GM12878 (cell line): ENCODE data around the gene HBP1. TPM values are rescaled to one million over a fixed set of nuclear protein-coding genes. Genes with fewer than 3 reads are reported as not detected.

ENCODE experiments used
- CBFB ChIP-seq: IDR thresholded peaks from 2 replicates; pipeline ENCODE4 v1.6.1; 2016; ENCODE audit warnings: antibody characterized with exemption, low read depth
- EP300 ChIP-seq, 2 experiments: fragments of 150-350 bp in 1 of 2; IDR thresholded peaks; 2 replicates each; pipeline ENCODE4 v1.6.1; 2011 to 2012; ENCODE audit warnings: low read depth in 2 of 2, low read length in 2 of 2, borderline replicate concordance in 1 of 2, improper control_type of control experiment in 1 of 2, inconsistent platforms in 1 of 2; ENCODE audit not compliant: control insufficient read depth in 1 of 2
- HDAC6 ChIP-seq: fragments of 200-600 bp; sonication (generic); IDR thresholded peaks from one replicate; pipeline ENCODE4 v1.8.0; 2017; ENCODE audit warnings: antibody characterized with exemption; ENCODE audit not compliant: unreplicated experiment
- JUND ChIP-seq: IDR thresholded peaks from 2 replicates; pipeline ENCODE4 v1.6.1; 2012; ENCODE audit warnings: low read depth, mild to moderate bottlenecking, low read length, improper control_type of control experiment, moderate library complexity
- MAX ChIP-seq: IDR thresholded peaks from 2 replicates; pipeline ENCODE4 v1.6.1; 2012; ENCODE audit warnings: low read depth, low read length, improper control_type of control experiment
- MLLT1 ChIP-seq: fragments of 450-650 bp; IDR thresholded peaks from 2 replicates; pipeline ENCODE4 v1.6.1; 2016; ENCODE audit warnings: mild to moderate bottlenecking
- MTA2 ChIP-seq: fragments of 450-650 bp; IDR thresholded peaks from 2 replicates; pipeline ENCODE4 v1.6.1; 2016; ENCODE audit warnings: low read depth, mild to moderate bottlenecking, moderate library complexity
- MTA3 ChIP-seq: IDR thresholded peaks from 2 replicates; pipeline ENCODE4 v1.6.1; 2012; ENCODE audit warnings: low read length, inconsistent platforms, borderline replicate concordance
- NFYA ChIP-seq: IDR thresholded peaks from 2 replicates; pipeline ENCODE4 v1.6.1; 2011; ENCODE audit warnings: low read depth, mild to moderate bottlenecking, low read length, improper control_type of control experiment, borderline replicate concordance
- NFYB ChIP-seq: IDR thresholded peaks from 2 replicates; pipeline ENCODE4 v1.6.1; 2011; ENCODE audit warnings: low read depth, mild to moderate bottlenecking, low read length, improper control_type of control experiment, moderate library complexity; ENCODE audit not compliant: insufficient read depth
- NRF1 ChIP-seq: conservative IDR thresholded peaks from 2 replicates; pipeline ENCODE4 v1.6.1; 2011; ENCODE audit warnings: mild to moderate bottlenecking, low read depth, low read length, improper control_type of control experiment
- RUNX3 ChIP-seq: IDR thresholded peaks from 2 replicates; pipeline ENCODE4 v1.6.1; 2012; ENCODE audit warnings: low read length, inconsistent platforms
- SIN3A ChIP-seq: IDR thresholded peaks from 2 replicates; pipeline ENCODE4 v1.6.1; 2012; ENCODE audit warnings: low read depth, low read length, improper control_type of control experiment
- SKIL ChIP-seq: fragments of 450-650 bp; IDR thresholded peaks from 2 replicates; pipeline ENCODE4 v1.6.1; 2017; ENCODE audit warnings: mild to moderate bottlenecking, low read depth, inconsistent platforms; ENCODE audit not compliant: poor library complexity, severe bottlenecking
- SUPT20H ChIP-seq: IDR thresholded peaks from 2 replicates; pipeline ENCODE4 v1.6.1; 2011; ENCODE audit warnings: low read depth, mild to moderate bottlenecking, low read length, moderate library complexity, borderline replicate concordance; ENCODE audit not compliant: control insufficient read depth
- SUZ12 ChIP-seq: fragments of 200-600 bp; sonication (generic); IDR thresholded peaks from one replicate; pipeline ENCODE4 v1.6.1; 2018; ENCODE audit warnings: antibody characterized with exemption, mild to moderate bottlenecking; ENCODE audit not compliant: unreplicated experiment
- TARDBP ChIP-seq: IDR thresholded peaks from 2 replicates; pipeline ENCODE4 v1.6.1; 2016; ENCODE audit warnings: borderline replicate concordance
- TBL1XR1 ChIP-seq: IDR thresholded peaks from 2 replicates; pipeline ENCODE4 v1.6.1; 2012; ENCODE audit warnings: low read depth, low read length, improper control_type of control experiment
- TCF12 ChIP-seq: IDR thresholded peaks from 2 replicates; pipeline ENCODE4 v1.6.1; 2011; ENCODE audit warnings: low read depth, mild to moderate bottlenecking, low read length
- USF1 ChIP-seq: IDR thresholded peaks from 2 replicates; pipeline ENCODE4 v1.6.1; 2011; ENCODE audit warnings: borderline replicate concordance, low read depth, mild to moderate bottlenecking, moderate library complexity, mixed read lengths, low read length; ENCODE audit not compliant: insufficient read depth; ENCODE audit errors: extremely low read length
- USF2 ChIP-seq: IDR thresholded peaks from 2 replicates; pipeline ENCODE4 v1.6.1; 2011; ENCODE audit warnings: low read depth, low read length, improper control_type of control experiment, borderline replicate concordance
- ZNF207 ChIP-seq: fragments of 450-650 bp; IDR thresholded peaks from 2 replicates; pipeline ENCODE4 v1.6.1; 2014; ENCODE audit warnings: antibody characterized with exemption, mild to moderate bottlenecking, borderline replicate concordance
- ZNF217 ChIP-seq: fragments of 450-650 bp; IDR thresholded peaks from 2 replicates; pipeline ENCODE4 v1.6.1; 2017; ENCODE audit warnings: antibody characterized with exemption, mild to moderate bottlenecking
- polyA plus RNA-seq, 11 experiments: library from polyadenylated mRNA; depleted of rRNA in 4 of 11; unstranded in 6 of 11; stranded (reverse) in 5 of 11; fragments of >200 nt; fragmentation: Nextera tagmentation in 4 of 11; fragmentation: Illumina TruSeq in 1 of 11; extraction: Ambion mirVana in 4 of 11; extraction: Trizol in 1 of 11; gene quantifications; 1 replicate in 1 of 11; 2 replicates in 10 of 11; pipeline versions ENCODE4 v1.2.1 to v1.2.3, GENCODE V29; 2011 to 2016; ENCODE audit warnings: inconsistent platforms in 2 of 11, missing spikeins in 2 of 11, low read depth in 1 of 11
- total RNA-seq, 4 experiments: library from RNA; depleted of rRNA in 3 of 4; stranded (reverse); fragments of >200 nt in 3 of 4; fragmentation: Illumina TruSeq in 1 of 4; extraction: Trizol in 1 of 4; gene quantifications; 2 replicates each; pipeline versions ENCODE4 v1.2.1 to v1.2.3, GENCODE V29; 2013 to 2021

The HBP1 gene
- total and polyA plus RNA-seq, 10 of the 15 experiments (the other 5 are each of a cell fraction or from before 2014, with no cell fraction given), result 5.8 to 30.9 (median 9.4) TPM

GRCh38 chr7:107169120-107170050 lies 582 bp downstream of the HBP1 start (continued):
- TF ChIP-seq ZNF207 (no peak), MTA2 (peak; percentile 56), JUND (0 out of 2 replicates have a peak, but pooled peaks have one; percentile 11), EP300 (IDR thresholded peaks at IDR 0.05; ENCODE audit: borderline replicate concordance in 1 of 2, control insufficient read depth in 1 of 2, low read depth in 2 of 2, low read length in 2 of 2) (peak in 1 of 2 experiments; percentile 42; a peak in 1 of 4 replicates), TCF12 (peak; percentile 74; the same call in 1 of the 2 replicates), MAX (peak; percentile 72), NFYA (no peak), NFYB (no peak), SKIL (peak; percentile 62), NRF1 (peak; percentile 68), SUPT20H (no peak), RUNX3 (peak; percentile 88), MLLT1 (peak; percentile 70), USF1 (peak; percentile 88), HDAC6 (no peak), USF2 (peak; percentile 78), TARDBP (no peak; the same call in 1 of the 2 replicates), SIN3A (peak; percentile 88; the same call in 1 of the 2 replicates), ZNF217 (no peak), CBFB (peak; percentile 77; the same call in 1 of the 2 replicates), SUZ12 (no peak), TBL1XR1 (peak; percentile 80), MTA3 (no peak)
